OCI-LY7 (cell line): ENCODE results near the gene TBATA. TPM values are rescaled to one million over a fixed set of nuclear protein-coding genes. Genes with fewer than 3 reads are reported as not detected.

Experiments
- BruUV-seq: library from RNA; stranded (reverse); fragments of 400-500 nt; replicated peaks from 2 replicates; lab custom pipeline; 2021; lab: Mats Ljungman, UMichigan
- CTCF ChIA-PET: fragments of 300-600 bp; sonication (Branson Sonifier 250); formaldehyde crosslinking; loops from one replicate; lab custom pipeline; 2022; ENCODE audit warnings: antibody characterized with exemption; ENCODE audit not compliant: unreplicated experiment; lab: Charles Lee
- POLR2A ChIA-PET: fragments of 300-600 bp; sonication (Branson Sonifier 250); formaldehyde crosslinking; loops from one replicate; lab custom pipeline; 2022; ENCODE audit warnings: antibody characterized with exemption; lab: Charles Lee
- DNase-seq: peaks from one replicate; pipeline ENCODE4 v3.0.0-alpha.2; 2015; ENCODE audit warnings: low spot score
- H2AFZ ChIP-seq: fragments of 200-600 bp; sonication (generic), shearing (Covaris generic); 2 replicates; pipeline ENCODE4 v1.6.1; 2014; ENCODE audit warnings: mild to moderate bottlenecking, antibody characterized with exemption, low read length, moderate library complexity
- H3K27ac ChIP-seq: fragments of 200-600 bp; sonication (generic); 2 replicates; pipeline ENCODE4 v1.5.1; 2014; ENCODE audit warnings: mixed run types, low read depth, mild to moderate bottlenecking, moderate library complexity, low read length, inconsistent platforms; ENCODE audit not compliant: poor library complexity, severe bottlenecking
- H3K36me3 ChIP-seq: fragments of 200-600 bp; sonication (generic); 2 replicates; pipeline ENCODE4 v1.6.1; 2014; ENCODE audit warnings: mild to moderate bottlenecking, antibody characterized with exemption, low read length, moderate library complexity, mixed read lengths; ENCODE audit not compliant: insufficient read depth
- H3K4me1 ChIP-seq: fragments of 200-600 bp; sonication (generic); 2 replicates; pipeline ENCODE4 v1.5.1; 2014; ENCODE audit warnings: mild to moderate bottlenecking, low read length; ENCODE audit not compliant: insufficient read depth, poor library complexity, severe bottlenecking
- H3K4me2 ChIP-seq: fragments of 200-600 bp; sonication (generic); 2 replicates; pipeline ENCODE4 v1.6.1; 2014; ENCODE audit warnings: mild to moderate bottlenecking, low read length
- H3K4me3 ChIP-seq: fragments of 200-600 bp; sonication (generic); 2 replicates; pipeline ENCODE4 v1.5.1; 2014; ENCODE audit warnings: mild to moderate bottlenecking, low read depth, low read length; ENCODE audit not compliant: poor library complexity, severe bottlenecking
- H3K79me2 ChIP-seq: fragments of 200-600 bp; sonication (generic); 2 replicates; pipeline ENCODE4 v1.6.1; 2016; ENCODE audit warnings: low read depth, mild to moderate bottlenecking, low read length, moderate library complexity, mixed read lengths; ENCODE audit not compliant: insufficient read depth
- H3K9me2 ChIP-seq: fragments of 200-600 bp; sonication (generic); 2 replicates; pipeline ENCODE4 v1.6.1; 2016; ENCODE audit warnings: mild to moderate bottlenecking, low read length, mixed read lengths; ENCODE audit not compliant: insufficient read depth
- H3K9me3 ChIP-seq: fragments of 200-600 bp; sonication (generic); 2 replicates; pipeline ENCODE4 v1.6.1; 2014; ENCODE audit warnings: mild to moderate bottlenecking, mixed run types, low read length, mixed read lengths
- H4K20me1 ChIP-seq: fragments of 200-600 bp; sonication (generic); 2 replicates; pipeline ENCODE4 v1.6.1; 2014; ENCODE audit warnings: mild to moderate bottlenecking, antibody characterized with exemption, low read length, moderate library complexity, mixed read lengths; ENCODE audit not compliant: insufficient read depth
- CTCF ChIP-seq: fragments of 200-600 bp; sonication (generic); conservative IDR thresholded peaks from 2 replicates; pipeline ENCODE4 v1.5.1; 2014; ENCODE audit warnings: mild to moderate bottlenecking, antibody characterized with exemption, low read length, moderate library complexity, mixed read lengths
- EZH2phosphoT487 ChIP-seq: fragments of 200-600 bp; sonication (generic); IDR thresholded peaks from 2 replicates; pipeline ENCODE4 v1.6.1; 2018; ENCODE audit warnings: low read depth, borderline replicate concordance, mild to moderate bottlenecking, mixed run types, antibody characterized with exemption, low read length, moderate library complexity, mixed read lengths
- intact Hi-C: fragments of 100-400 bp; cut with micrococcal nuclease; formaldehyde crosslinking; loops from one replicate; pipeline ENCODE4 v1.10.0; 2022; ENCODE audit not compliant: unreplicated experiment
- total RNA-seq, 2 experiments: library from RNA; depleted of rRNA in 1 of 2; stranded (reverse); fragments of >200 nt in 1 of 2; shearing (Covaris generic) in 1 of 2; gene quantifications; 2 replicates each; pipeline ENCODE4 v1.2.3, GENCODE V29; 2014 to 2022

The TBATA gene
- total RNA-seq, 2 experiments from 2014 or later = not detected

DNA sequence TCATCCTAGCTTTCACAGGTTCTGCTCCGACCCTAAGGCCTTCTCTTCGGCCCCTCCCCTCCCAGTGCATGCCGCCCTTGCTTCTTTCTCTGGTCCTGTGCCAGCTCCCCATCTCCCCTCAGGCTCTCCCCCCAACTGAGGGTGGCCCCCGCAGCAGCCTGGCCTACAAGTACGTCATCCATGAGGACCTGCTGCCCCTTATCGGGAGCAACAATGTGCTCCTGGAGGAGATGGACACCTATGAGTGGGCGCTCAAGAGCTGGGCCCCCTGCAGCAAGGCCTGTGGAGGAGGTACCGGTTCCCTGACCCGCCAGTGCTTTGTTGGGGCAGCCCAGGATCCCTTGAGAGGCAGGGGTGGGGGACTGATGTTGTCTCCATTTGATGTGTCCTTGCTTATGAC is 33.8 kb downstream of the TBATA start:
- DNase-seq = no peak
- H3K9me2 ChIP-seq = no peaks in the 10 kb centered on the region
- no TSS peak for BruUV-seq
- ChIA-PET CTCF (no interaction called here), POLR2A (no interaction called here)
- intact Hi-C loops = loop anchor here (10.0 kb wide), 1 partner anchor 127 kb away; no protein-coding TSS in a partner anchor
- H3K4me1 ChIP-seq = no peaks in the 10 kb centered on the region
- H2AFZ ChIP-seq = no peak overlapping the region
- no peaks in the 10 kb centered on the region for H4K20me1 ChIP-seq
- no peaks in the 10 kb centered on the region for H3K36me3 ChIP-seq
- no peak overlapping the region for H3K4me3 ChIP-seq
- no peaks in the 10 kb centered on the region for H3K9me3 ChIP-seq
- TF ChIP-seq EZH2phosphoT487 = no peak
- TF ChIP-seq CTCF = no peak
- no peaks in the 10 kb centered on the region for H3K79me2 ChIP-seq
- H3K27ac ChIP-seq = no peak overlapping the region
- no peak overlapping the region for H3K4me2 ChIP-seq

DNA sequence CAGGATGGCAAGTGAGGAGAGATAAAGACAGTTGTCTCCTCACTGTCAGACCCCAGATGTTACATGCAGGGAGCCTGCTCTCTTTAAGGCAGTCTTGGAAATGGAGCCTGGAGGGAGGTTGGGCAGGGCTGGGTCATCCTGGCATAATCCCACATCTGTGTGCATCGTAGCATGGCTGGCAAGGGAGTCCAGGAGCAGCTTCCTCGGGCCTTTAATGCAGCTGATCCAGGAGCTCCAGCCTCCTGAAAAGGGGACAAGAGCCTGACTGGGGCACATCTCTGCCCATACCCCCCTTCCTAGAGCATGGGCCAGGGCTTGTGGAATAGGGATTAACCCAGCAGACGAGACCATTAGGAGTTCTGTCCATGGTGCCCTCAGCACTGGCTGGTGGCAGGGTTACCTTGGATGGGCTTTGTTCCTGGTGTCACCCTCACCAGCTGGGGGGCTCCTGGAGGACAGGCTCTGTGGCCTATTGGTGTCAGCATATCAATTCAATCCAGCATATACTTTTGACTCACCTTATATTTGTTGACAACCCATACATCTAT is 34.9 kb downstream of the TBATA start:
- Histone ChIP-seq H3K9me3 (no peaks in the 10 kb centered on the region), H4K20me1 (no peaks in the 10 kb centered on the region), H3K4me1 (no peaks in the 10 kb centered on the region), H3K79me2 (no peaks in the 10 kb centered on the region), H3K27ac (no peak overlapping the region), H2AFZ (no peak overlapping the region), H3K9me2 (no peaks in the 10 kb centered on the region), H3K4me2 (no peak overlapping the region), H3K4me3 (no peak overlapping the region), H3K36me3 (no peaks in the 10 kb centered on the region)
- TF ChIP-seq EZH2phosphoT487 (no peak), CTCF (no peak)
- no peak for DNase-seq
- POLR2A ChIA-PET = no interaction called here
- CTCF ChIA-PET = interaction anchor here (0.6 kb wide), 1 partner anchor 65 kb away, joined by 3 read pairs; no protein-coding TSS in a partner anchor
- intact Hi-C loops = loop anchor here (10.0 kb wide), 1 partner anchor 125 kb away; no protein-coding TSS in a partner anchor
- BruUV-seq = no TSS peak

GRCh38 chr10:70749756-70750155 is 35.4 kb downstream of the TBATA start:
- Histone ChIP-seq H3K27ac (no peak overlapping the region), H3K36me3 (no peaks in the 10 kb centered on the region), H3K4me2 (no peak overlapping the region), H3K4me3 (no peak overlapping the region), H3K79me2 (no peaks in the 10 kb centered on the region), H3K9me3 (no peaks in the 10 kb centered on the region), H4K20me1 (no peaks in the 10 kb centered on the region), H3K9me2 (no peaks in the 10 kb centered on the region), H2AFZ (no peak overlapping the region), H3K4me1 (no peaks in the 10 kb centered on the region)
- intact Hi-C loops = loop anchor here (10.0 kb wide), 1 partner anchor 125 kb away; no protein-coding TSS in a partner anchor
- ChIA-PET CTCF (interaction anchor here (0.6 kb wide), 1 partner anchor 65 kb away, joined by 3 read pairs; no protein-coding TSS in a partner anchor), POLR2A (no interaction called here)
- TF ChIP-seq EZH2phosphoT487 (no peak), CTCF (no peak)
- BruUV-seq = no TSS peak
- no peak for DNase-seq
